ENCODE data around the gene ENHO.

DNA sequence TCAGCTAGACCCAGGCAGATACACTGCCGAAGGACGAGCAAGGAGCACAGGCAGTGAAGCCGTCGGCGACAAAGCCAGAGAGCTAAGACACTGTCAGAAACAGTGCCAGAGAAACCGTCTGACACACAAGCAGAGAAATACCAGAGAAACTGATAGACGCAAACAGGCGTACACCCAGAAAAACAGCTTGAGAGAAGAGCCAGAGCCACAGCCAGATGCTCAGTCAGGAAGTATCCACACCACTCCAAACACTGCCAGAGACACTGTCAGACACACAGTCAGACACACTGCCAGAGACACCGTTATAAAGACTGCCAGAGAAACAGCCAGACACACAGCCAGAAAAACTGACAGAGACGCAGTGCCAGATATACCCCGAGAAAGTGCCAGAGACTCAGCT, 47.6 kb upstream of the ENHO start:
- TF ChIP-seq CTCF (IDR thresholded peaks at IDR 0.05; ENCODE audit: poor library complexity), result no peak
- no peak for TF ChIP-seq EZH2 (IDR thresholded peaks at IDR 0.05; ENCODE audit: borderline replicate concordance)
- TF ChIP-seq EZH2phosphoT487 (IDR thresholded peaks at IDR 0.05; ENCODE audit: low read depth, severe bottlenecking, unreplicated experiment), result no peak
